Chondrocyte (in vitro differentiated cells): ENCODE measurements around the gene MAP2K7. TPM values are rescaled to one million over a fixed set of nuclear protein-coding genes. Genes with fewer than 3 reads are reported as not detected.
A peak's percentile ranks its signal among the peaks of the same experiment; 100 is the strongest.

Experiments
- DNase-seq: peaks from one replicate; pipeline ENCODE4 v3.0.0; 2021; ENCODE audit warnings: mixed read lengths, low spot score
- H3K27ac Mint-ChIP-seq: one replicate; pipeline ENCODE4 v1.8.0; 2021; ENCODE audit warnings: mild to moderate bottlenecking, moderate library complexity, mixed read lengths; ENCODE audit not compliant: unreplicated experiment
- H3K27me3 Mint-ChIP-seq: 2 replicates; pipeline ENCODE4 v1.8.0; 2021; ENCODE audit warnings: low read depth, mixed read lengths
- H3K36me3 Mint-ChIP-seq: 2 replicates; pipeline ENCODE4 v1.8.0; 2021; ENCODE audit warnings: low read depth, mixed read lengths
- H3K4me1 Mint-ChIP-seq: 2 replicates; pipeline ENCODE4 v1.8.0; 2021; ENCODE audit warnings: low read depth, mild to moderate bottlenecking, mixed read lengths
- H3K4me3 Mint-ChIP-seq: one replicate; pipeline ENCODE4 v1.8.0; 2021; ENCODE audit warnings: mild to moderate bottlenecking, moderate library complexity, mixed read lengths; ENCODE audit not compliant: unreplicated experiment
- H3K9me3 Mint-ChIP-seq: 2 replicates; pipeline ENCODE4 v1.8.0; 2021; ENCODE audit warnings: low read depth, mixed read lengths
- long read RNA-seq: library from polyadenylated mRNA; stranded (forward); transcript quantifications from one replicate; pipeline ENCODE4 v2.0.0, GENCODE V29; 2021
- total RNA-seq: library from RNA; stranded (reverse); gene quantifications from 3 replicates; pipeline ENCODE4 v1.2.1, GENCODE V29; 2021
- TF ChIP-seq, protein P1 (sequence below): fragments of 200-600 bp; sonication (generic); IDR thresholded peaks from 2 replicates; pipeline ENCODE4 v1.5.0; 2021; ENCODE audit warnings: antibody characterized with exemption, mild to moderate bottlenecking, moderate library complexity

MAP2K7 gene
- total RNA-seq = 24.4 to 27.5 TPM (median 25.7 TPM) in 3 replicates
- long read RNA-seq, transcript MAP2K7-203 (12 exons, 3,396 nt) = major isoform, 6 of 13 reads
- long read RNA-seq, partial matches to known transcripts = 2 of 13 reads
- long read RNA-seq, other reads (novel, unspliced or antisense) = 3 of 13 reads

DNA sequence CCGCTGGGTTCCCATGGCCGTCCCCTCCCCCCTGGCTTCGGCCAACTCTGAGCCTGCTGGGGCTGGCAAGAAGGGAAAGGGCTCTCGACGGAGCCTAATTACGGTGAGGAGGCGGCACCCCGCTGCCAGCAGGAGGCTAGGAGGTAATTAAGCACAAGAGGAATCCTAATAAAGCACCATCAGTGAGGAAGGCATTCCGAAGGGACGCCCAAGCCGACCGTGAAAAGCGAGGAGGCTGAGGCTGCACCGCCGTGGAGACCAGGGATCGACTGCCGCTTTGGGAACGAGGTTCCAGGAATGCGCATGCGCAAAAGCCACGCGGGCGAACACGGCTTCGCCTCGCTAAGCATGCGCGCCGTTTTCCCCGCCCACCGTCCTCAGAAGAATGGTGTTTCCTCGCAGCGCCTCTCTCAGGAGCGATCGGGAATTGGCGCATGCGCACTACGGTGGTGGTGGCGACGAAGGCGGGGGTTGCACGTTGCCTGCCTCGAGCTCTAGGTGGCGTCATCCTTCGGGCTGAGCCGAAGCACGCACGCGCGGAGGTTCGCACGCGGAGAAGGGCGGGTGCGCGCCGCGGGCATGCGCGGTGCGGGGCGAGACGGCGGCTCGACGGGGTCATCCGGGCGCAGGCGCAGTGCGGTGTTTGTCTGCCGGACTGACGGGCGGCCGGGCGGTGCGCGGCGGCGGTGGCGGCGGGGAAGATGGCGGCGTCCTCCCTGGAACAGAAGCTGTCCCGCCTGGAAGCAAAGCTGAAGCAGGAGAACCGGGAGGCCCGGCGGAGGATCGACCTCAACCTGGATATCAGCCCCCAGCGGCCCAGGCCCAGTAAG is at the start of gene MAP2K7:
Gene MAP2K7, plus strand, starts transcription at position 634 of the 830 bp plus-strand sequence. Its CDS starts 68 bp downstream, at position 702.
- peaks cover 27% of the 10 kb centered on the region for H3K4me1 Mint-ChIP-seq
- peak within 1 kb of the TSS; percentile 89 for H3K4me3 Mint-ChIP-seq
- H3K36me3 Mint-ChIP-seq = peaks cover 6% of the 10 kb centered on the region
- H3K27me3 Mint-ChIP-seq = no peaks in the 10 kb centered on the region
- TF ChIP-seq, protein P1, sequence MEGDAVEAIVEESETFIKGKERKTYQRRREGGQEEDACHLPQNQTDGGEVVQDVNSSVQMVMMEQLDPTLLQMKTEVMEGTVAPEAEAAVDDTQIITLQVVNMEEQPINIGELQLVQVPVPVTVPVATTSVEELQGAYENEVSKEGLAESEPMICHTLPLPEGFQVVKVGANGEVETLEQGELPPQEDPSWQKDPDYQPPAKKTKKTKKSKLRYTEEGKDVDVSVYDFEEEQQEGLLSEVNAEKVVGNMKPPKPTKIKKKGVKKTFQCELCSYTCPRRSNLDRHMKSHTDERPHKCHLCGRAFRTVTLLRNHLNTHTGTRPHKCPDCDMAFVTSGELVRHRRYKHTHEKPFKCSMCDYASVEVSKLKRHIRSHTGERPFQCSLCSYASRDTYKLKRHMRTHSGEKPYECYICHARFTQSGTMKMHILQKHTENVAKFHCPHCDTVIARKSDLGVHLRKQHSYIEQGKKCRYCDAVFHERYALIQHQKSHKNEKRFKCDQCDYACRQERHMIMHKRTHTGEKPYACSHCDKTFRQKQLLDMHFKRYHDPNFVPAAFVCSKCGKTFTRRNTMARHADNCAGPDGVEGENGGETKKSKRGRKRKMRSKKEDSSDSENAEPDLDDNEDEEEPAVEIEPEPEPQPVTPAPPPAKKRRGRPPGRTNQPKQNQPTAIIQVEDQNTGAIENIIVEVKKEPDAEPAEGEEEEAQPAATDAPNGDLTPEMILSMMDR = peak; percentile 78
- no peaks in the 10 kb centered on the region for H3K9me3 Mint-ChIP-seq
- DNase-seq = peak; percentile 99
- peak within 1 kb of the TSS; percentile 94 for H3K27ac Mint-ChIP-seq

DNA sequence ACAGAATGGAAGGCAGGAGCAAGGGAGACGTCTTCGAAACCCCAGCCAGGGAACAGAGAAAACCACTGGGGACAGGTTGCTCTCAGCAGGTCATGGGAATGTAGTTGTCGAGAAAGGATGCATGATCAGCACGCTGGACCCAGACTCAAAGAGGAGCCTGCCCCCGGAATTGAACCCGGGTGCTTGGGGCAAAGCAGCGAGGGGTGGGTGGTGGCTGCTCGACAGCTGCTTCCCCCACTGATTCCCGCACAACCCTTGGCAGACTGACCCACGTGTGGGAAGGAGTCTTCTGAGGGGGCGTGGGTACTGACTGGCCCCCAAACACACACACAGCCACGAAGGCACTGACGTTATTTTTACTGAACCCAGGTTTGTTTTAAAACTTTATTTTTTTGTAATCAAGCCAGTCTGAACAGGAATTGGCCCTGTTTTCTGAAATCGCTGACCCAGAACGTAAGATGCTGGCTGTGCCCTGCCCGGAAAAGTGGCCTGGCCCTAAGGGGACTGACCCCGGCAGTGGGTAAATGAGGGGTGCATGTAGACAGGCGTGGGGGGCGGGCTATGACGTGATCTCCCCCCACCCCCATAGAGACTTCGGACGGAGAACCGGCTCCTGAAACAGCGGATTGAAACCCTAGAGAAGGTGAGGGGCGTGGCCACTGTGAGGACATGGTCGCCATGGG is 48.1 kb upstream of the MAP2K7 start:
- Mint-ChIP-seq H3K4me3 (no peak overlapping the region), H3K27me3 (no peaks in the 10 kb centered on the region), H3K4me1 (peaks cover 6% of the 10 kb centered on the region), H3K36me3 (no peaks in the 10 kb centered on the region), H3K27ac (no peak overlapping the region), H3K9me3 (no peaks in the 10 kb centered on the region)
- DNase-seq = no peak
- TF ChIP-seq, protein P1 = no peak

DNA sequence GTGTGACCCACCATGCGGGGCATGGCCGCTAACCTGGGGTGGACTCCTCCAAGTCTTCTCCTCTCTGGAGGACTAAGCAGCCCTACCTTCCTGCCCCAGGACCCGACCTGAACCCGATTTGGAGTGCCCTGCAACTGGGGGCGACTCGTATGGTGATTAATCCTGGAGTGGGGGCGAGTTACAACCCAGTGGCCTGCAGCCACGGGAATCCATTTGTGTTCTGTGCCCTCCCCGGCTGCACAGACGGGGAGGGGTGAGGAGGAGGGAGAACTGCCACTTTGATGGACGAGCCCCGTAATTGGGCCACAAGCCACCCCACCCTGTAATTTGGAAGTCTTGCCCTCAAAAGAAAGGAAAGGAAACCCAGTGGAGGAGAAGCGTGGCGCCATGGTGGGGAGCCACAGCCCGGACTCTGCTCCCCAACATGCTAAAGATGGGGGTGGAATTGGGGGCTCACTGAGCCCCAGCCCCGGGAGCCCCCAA is 47.5 kb upstream of the MAP2K7 start:
- Mint-ChIP-seq H3K4me3 (no peak overlapping the region), H3K4me1 (peaks cover 6% of the 10 kb centered on the region), H3K36me3 (no peaks in the 10 kb centered on the region), H3K27me3 (no peaks in the 10 kb centered on the region), H3K9me3 (no peaks in the 10 kb centered on the region), H3K27ac (no peak overlapping the region)
- DNase-seq = no peak
- TF ChIP-seq, protein P1 = no peak

DNA sequence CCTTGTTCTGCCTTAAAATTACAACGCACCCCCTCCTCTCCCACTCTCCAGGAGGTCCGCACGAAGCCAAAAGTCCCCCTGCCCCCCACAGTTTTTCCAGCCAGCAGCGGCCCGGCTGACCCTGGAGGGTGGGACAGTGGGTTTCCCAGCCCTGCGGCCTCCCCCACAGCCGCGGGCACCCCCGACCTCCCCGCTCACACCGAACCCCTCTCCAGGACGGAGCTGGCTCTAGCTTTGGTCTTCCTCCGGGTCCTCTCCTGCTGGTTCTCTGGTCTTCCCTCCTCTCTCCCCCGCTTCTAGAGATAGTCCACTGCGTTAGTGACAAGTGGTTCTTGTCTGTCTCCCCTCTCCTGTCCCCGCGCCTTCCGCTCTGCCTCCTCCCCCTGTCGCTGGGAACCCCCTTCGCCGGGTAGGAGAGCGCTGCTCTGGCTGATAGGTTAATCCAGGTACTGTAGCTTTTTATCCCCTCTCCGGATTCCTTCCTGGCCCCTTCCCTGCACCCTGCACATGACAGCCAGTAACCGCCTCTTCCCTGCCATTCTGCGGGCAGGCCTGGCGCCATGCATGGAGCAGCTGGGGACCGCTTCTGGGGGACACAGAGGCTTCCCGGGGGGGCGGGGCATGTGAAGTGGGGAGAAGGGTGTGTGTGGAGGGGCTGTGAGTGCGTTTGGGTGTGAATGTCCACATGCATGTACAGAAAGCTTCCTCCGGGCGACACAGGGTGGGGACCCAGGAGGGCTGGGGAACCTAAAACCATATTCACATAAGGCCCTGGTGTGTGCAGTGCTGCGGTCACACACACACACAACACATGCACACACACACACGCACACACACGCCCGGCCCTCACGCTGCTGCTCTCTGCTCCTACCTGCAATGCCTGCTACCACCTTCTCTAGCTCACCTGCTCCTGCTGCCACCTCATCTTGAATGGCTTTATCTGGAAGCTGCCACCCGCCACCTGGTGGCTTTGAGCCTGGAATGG is 46.7 kb upstream of the MAP2K7 start:
- Mint-ChIP-seq H3K27me3 (no peaks in the 10 kb centered on the region), H3K9me3 (no peaks in the 10 kb centered on the region), H3K36me3 (no peaks in the 10 kb centered on the region), H3K27ac (no peak overlapping the region), H3K4me1 (peaks cover 6% of the 10 kb centered on the region), H3K4me3 (no peak overlapping the region)
- no peak for DNase-seq
- TF ChIP-seq, protein P1 = no peak
